ENCODE measurements around the gene ZNF780B.

DNA sequence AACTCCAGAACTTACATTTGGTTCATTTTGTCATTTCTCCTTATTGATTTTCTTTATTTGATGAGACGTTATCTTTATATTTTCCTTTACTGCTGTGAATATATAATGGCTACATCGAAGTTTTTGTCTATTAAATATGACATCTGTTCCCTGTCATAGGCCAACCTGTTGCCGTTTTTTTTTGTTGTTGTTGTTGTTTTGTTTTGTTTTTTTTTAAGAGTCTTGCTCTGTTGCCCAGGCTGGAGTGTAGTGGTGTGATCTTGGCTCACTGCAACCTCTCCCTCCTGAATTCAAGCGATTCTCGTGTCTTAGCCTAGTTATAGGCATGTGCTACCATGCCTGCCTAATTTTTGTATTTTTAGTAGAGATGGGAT is 29.4 kb downstream of the ZNF780B start:
- TF ChIP-seq, protein P1, sequence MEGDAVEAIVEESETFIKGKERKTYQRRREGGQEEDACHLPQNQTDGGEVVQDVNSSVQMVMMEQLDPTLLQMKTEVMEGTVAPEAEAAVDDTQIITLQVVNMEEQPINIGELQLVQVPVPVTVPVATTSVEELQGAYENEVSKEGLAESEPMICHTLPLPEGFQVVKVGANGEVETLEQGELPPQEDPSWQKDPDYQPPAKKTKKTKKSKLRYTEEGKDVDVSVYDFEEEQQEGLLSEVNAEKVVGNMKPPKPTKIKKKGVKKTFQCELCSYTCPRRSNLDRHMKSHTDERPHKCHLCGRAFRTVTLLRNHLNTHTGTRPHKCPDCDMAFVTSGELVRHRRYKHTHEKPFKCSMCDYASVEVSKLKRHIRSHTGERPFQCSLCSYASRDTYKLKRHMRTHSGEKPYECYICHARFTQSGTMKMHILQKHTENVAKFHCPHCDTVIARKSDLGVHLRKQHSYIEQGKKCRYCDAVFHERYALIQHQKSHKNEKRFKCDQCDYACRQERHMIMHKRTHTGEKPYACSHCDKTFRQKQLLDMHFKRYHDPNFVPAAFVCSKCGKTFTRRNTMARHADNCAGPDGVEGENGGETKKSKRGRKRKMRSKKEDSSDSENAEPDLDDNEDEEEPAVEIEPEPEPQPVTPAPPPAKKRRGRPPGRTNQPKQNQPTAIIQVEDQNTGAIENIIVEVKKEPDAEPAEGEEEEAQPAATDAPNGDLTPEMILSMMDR (IDR thresholded peaks at IDR 0.05; ENCODE audit: low read length), result no peak
- no peak for TF ChIP-seq EZH2phosphoT487 (IDR thresholded peaks at IDR 0.05; ENCODE audit: low read length)
